SK-N-SH (cell line): ENCODE data around the gene FAM184B. TPM values are rescaled to one million over a fixed set of nuclear protein-coding genes. Genes with fewer than 3 reads are reported as not detected.

Source experiments
- CTCF ChIA-PET: fragments of 300-600, 350-600 bp; formaldehyde crosslinking; extraction: SDS; loops from one replicate; lab custom pipeline; 2021; lab: Yijun Ruan, JAX
- POLR2A ChIA-PET: fragments of 350-600 bp; sonication (Branson Sonifier 250); formaldehyde crosslinking; extraction: SDS; loops from one replicate; lab custom pipeline; 2020; ENCODE audit warnings: antibody characterized with exemption, inconsistent platforms; lab: Yijun Ruan, JAX
- DNase-seq: peaks from one replicate; pipeline ENCODE4 v3.0.0; 2012
- H2AFZ ChIP-seq: fragments of 200-600 bp; sonication (generic); 2 replicates; pipeline ENCODE4 v1.8.1; 2016; ENCODE audit warnings: antibody characterized with exemption, mild to moderate bottlenecking, low read depth
- H3F3A ChIP-seq: fragments of 200-600 bp; sonication (generic); replicated peaks from 2 replicates; pipeline ENCODE3; 2016; ENCODE audit warnings: antibody characterized with exemption, mild to moderate bottlenecking; ENCODE audit not compliant: insufficient read depth
- H3K27ac ChIP-seq, 2 experiments: fragments of 200-500 bp in 1 of 2; fragments of 200-600 bp in 1 of 2; sonication (Bioruptor generic) in 1 of 2; sonication (generic), shearing (Covaris generic) in 1 of 2; 2 replicates each; pipeline versions ENCODE4 v1.5.1 to v1.6.1; 2014 to 2016; ENCODE audit warnings: low read depth in 2 of 2, inconsistent platforms in 1 of 2, low read length in 1 of 2, mild to moderate bottlenecking in 1 of 2, mixed read lengths in 1 of 2
- H3K27me3 ChIP-seq: fragments of 200-600 bp; sonication (generic), shearing (Covaris generic); 2 replicates; pipeline ENCODE4 v1.6.1; 2016; ENCODE audit warnings: mixed run types; ENCODE audit not compliant: insufficient read depth
- H3K36me3 ChIP-seq, 2 experiments: fragments of 200-500 bp in 1 of 2; fragments of 200-600 bp in 1 of 2; sonication (Bioruptor generic) in 1 of 2; sonication (generic) in 1 of 2; replicated peaks in 1 of 2; 2 replicates each; pipeline versions ENCODE3 to v1.5.1; 2014 to 2016; ENCODE audit warnings: low read length in 1 of 2, mild to moderate bottlenecking in 1 of 2; ENCODE audit not compliant: insufficient read depth in 2 of 2, control insufficient read depth in 1 of 2
- H3K4me1 ChIP-seq, 2 experiments: fragments of 200-500 bp in 1 of 2; fragments of 200-600 bp in 1 of 2; sonication (Bioruptor generic) in 1 of 2; sonication (generic), shearing (Covaris generic) in 1 of 2; 2 replicates each; pipeline versions ENCODE4 v1.5.1 to v1.6.1; 2014 to 2016; ENCODE audit warnings: low read depth in 1 of 2, low read length in 1 of 2, mixed run types in 1 of 2; ENCODE audit not compliant: insufficient read depth in 2 of 2, control insufficient read depth in 1 of 2
- H3K4me2 ChIP-seq: fragments of 200-600 bp; sonication (generic), shearing (Covaris generic); 2 replicates; pipeline ENCODE4 v1.6.1; 2017; ENCODE audit warnings: mixed run types
- H3K4me3 ChIP-seq, 2 experiments: fragments of 200-500 bp in 1 of 2; fragments of 200-600 bp in 1 of 2; sonication (Bioruptor generic) in 1 of 2; sonication (generic), shearing (Covaris generic) in 1 of 2; 2 replicates each; pipeline versions ENCODE4 v1.5.1 to v1.8.1; 2014 to 2016; ENCODE audit warnings: low read depth in 2 of 2, inconsistent platforms in 1 of 2, low read length in 1 of 2, mild to moderate bottlenecking in 1 of 2, mixed read lengths in 1 of 2, moderate library complexity in 1 of 2
- H3K79me2 ChIP-seq: fragments of 200-600 bp; sonication (generic); 2 replicates; pipeline ENCODE4 v1.8.1; 2017; ENCODE audit warnings: mild to moderate bottlenecking; ENCODE audit not compliant: insufficient read depth
- H3K9ac ChIP-seq: fragments of 200-600 bp; sonication (generic); 2 replicates; pipeline ENCODE4 v1.6.1; 2017; ENCODE audit warnings: mixed run types
- H3K9me2 ChIP-seq: fragments of 200-600 bp; sonication (generic); 2 replicates; pipeline ENCODE4 v1.6.1; 2017; ENCODE audit warnings: mixed run types
- H3K9me3 ChIP-seq: fragments of 200-600 bp; sonication (generic); 2 replicates; pipeline ENCODE4 v1.6.1; 2017; ENCODE audit warnings: mixed run types, mild to moderate bottlenecking, moderate library complexity
- H4K20me1 ChIP-seq: fragments of 200-600 bp; sonication (generic); 2 replicates; pipeline ENCODE4 v1.6.1; 2017; ENCODE audit warnings: mild to moderate bottlenecking, mixed run types; ENCODE audit not compliant: insufficient read depth
- ELF1 ChIP-seq: IDR thresholded peaks from 2 replicates; pipeline ENCODE4 v1.4.0; 2012
- EP300 ChIP-seq, 2 experiments: IDR thresholded peaks; 2 replicates each; pipeline versions ENCODE4 v1.4.0 to v1.6.1; 2012; ENCODE audit warnings: borderline replicate concordance in 1 of 2, low read depth in 1 of 2, low read length in 1 of 2
- EZH2phosphoT487 ChIP-seq: fragments of 200-600 bp; sonication (generic); IDR thresholded peaks from 2 replicates; pipeline ENCODE4 v1.6.1; 2017; ENCODE audit warnings: low read depth, mixed run types, mild to moderate bottlenecking, antibody characterized with exemption, moderate library complexity, borderline replicate concordance
- FOSL2 ChIP-seq: IDR thresholded peaks from 2 replicates; pipeline ENCODE4 v1.4.0; 2012; ENCODE audit warnings: low read depth, mild to moderate bottlenecking, moderate library complexity, borderline replicate concordance
- FOXM1 ChIP-seq: IDR thresholded peaks from 2 replicates; pipeline ENCODE4 v1.4.0; 2012; ENCODE audit warnings: low read depth, mild to moderate bottlenecking
- GATA2 ChIP-seq: sonication (generic); formaldehyde crosslinking; IDR thresholded peaks from 2 replicates; pipeline ENCODE4 v1.5.0; 2020; ENCODE audit warnings: mild to moderate bottlenecking, missing genetic modification reagents
- JUND ChIP-seq: IDR thresholded peaks from 2 replicates; pipeline ENCODE4 v1.4.0; 2012
- MEF2A ChIP-seq: IDR thresholded peaks from 2 replicates; pipeline ENCODE4 v1.4.0; 2012; ENCODE audit warnings: low read depth, borderline replicate concordance
- MXI1 ChIP-seq: IDR thresholded peaks from 2 replicates; pipeline ENCODE4 v1.6.1; 2012; ENCODE audit warnings: mild to moderate bottlenecking, low read depth, low read length, improper control_type of control experiment
- PBX3 ChIP-seq: IDR thresholded peaks from 2 replicates; pipeline ENCODE4; 2012
- POLR2AphosphoS5 ChIP-seq: IDR thresholded peaks from 2 replicates; pipeline ENCODE4 v1.6.1; 2012; ENCODE audit warnings: low read depth, low read length
- RAD21 ChIP-seq: IDR thresholded peaks from 2 replicates; pipeline ENCODE4 v1.6.1; 2012; ENCODE audit warnings: mild to moderate bottlenecking, low read length
- RCOR1 ChIP-seq: fragments of 150-350 bp; IDR thresholded peaks from 2 replicates; pipeline ENCODE4 v1.6.1; 2017; ENCODE audit warnings: antibody characterized with exemption, low read length
- RFX5 ChIP-seq: IDR thresholded peaks from 2 replicates; pipeline ENCODE4 v1.6.1; 2012; ENCODE audit warnings: mild to moderate bottlenecking, improper control_type of control experiment, low read length
- RXRA ChIP-seq: IDR thresholded peaks from 2 replicates; pipeline ENCODE4 v1.4.0; 2012; ENCODE audit warnings: low read depth, mild to moderate bottlenecking, borderline replicate concordance
- SIN3A ChIP-seq: IDR thresholded peaks from 2 replicates; pipeline ENCODE4 v1.6.1; 2012; ENCODE audit warnings: low read depth, mild to moderate bottlenecking, low read length, moderate library complexity, borderline replicate concordance
- SMC3 ChIP-seq: IDR thresholded peaks from 2 replicates; pipeline ENCODE4 v1.6.1; 2012; ENCODE audit warnings: low read depth, low read length, improper control_type of control experiment
- TAF1 ChIP-seq: IDR thresholded peaks from 2 replicates; pipeline ENCODE4 v1.6.1; 2012; ENCODE audit warnings: low read depth, mild to moderate bottlenecking, low read length, moderate library complexity, borderline replicate concordance
- TCF12 ChIP-seq: IDR thresholded peaks from 2 replicates; pipeline ENCODE4 v1.4.0; 2012
- USF1 ChIP-seq: IDR thresholded peaks from 2 replicates; pipeline ENCODE4 v1.4.0; 2012; ENCODE audit warnings: low read depth, borderline replicate concordance
- WGBS: methylation state at CpG from one replicate; pipeline ENCODE4 v1.1.6; 2017; ENCODE audit warnings: low lambda C conversion rate; 5-methylcytosine and 5-hydroxymethylcytosine counted together
- polyA plus RNA-seq, 3 experiments: library from polyadenylated mRNA; depleted of rRNA; stranded (reverse); fragments of >200 nt; gene quantifications; 2 replicates each; pipeline ENCODE4 v1.2.3, GENCODE V29; 2012
- TF ChIP-seq, protein P1 (sequence below): IDR thresholded peaks from 2 replicates; pipeline ENCODE4 v1.6.1; 2012; ENCODE audit warnings: mild to moderate bottlenecking, low read depth, low read length, moderate library complexity

The FAM184B gene
- polyA plus RNA-seq, 1 of the 3 experiments (the other 2 are of a cell fraction), result not detected

- TF ChIP-seq MXI1 (0 out of 2 replicates have a peak, but pooled peaks have one; percentile 13), RAD21 (no peak)
- TF ChIP-seq, all 33 proteins: peak for 1
- H3K4me3 ChIP-seq, result peak overlapping the region; percentile 89 to 98
- H3K9ac ChIP-seq, result peak overlapping the region; percentile 73
- no peaks in the 10 kb centered on the region for H3K9me2 ChIP-seq
- H3K27ac ChIP-seq, result peak overlapping the region; percentile 61 to 76; a peak in 3 of 4 replicates
- peaks cover 97% of the 10 kb centered on the region for H3K79me2 ChIP-seq
- ChIA-PET POLR2A (interaction anchor here (0.6 to 1.0 kb wide), 2 partner anchors 11 to 197 kb away, joined by 3 read pairs; partner anchors contain the start of gene MED28), CTCF (interaction anchor here (4.8 kb wide), 1 partner anchor 262 kb away, joined by 44 read pairs; no protein-coding TSS in a partner anchor)
- no peaks in the 10 kb centered on the region for H3K9me3 ChIP-seq
- 0% methylated on average over 10 of the region's 48 CpGs for WGBS
- H3K4me1 ChIP-seq, result peaks cover 4 to 22% of the 10 kb centered on the region in 2 experiments; a peak in 3 of 4 replicates
- H2AFZ ChIP-seq, result peak overlapping the region; percentile 87
- peaks cover 31% of the 10 kb centered on the region for H4K20me1 ChIP-seq
- H3K36me3 ChIP-seq, result peaks cover 13 to 14% of the 10 kb centered on the region in 2 experiments
- no peaks in the 10 kb centered on the region for H3K27me3 ChIP-seq
- DNase-seq, result no peak
- peaks cover 10% of the 10 kb centered on the region for H3F3A ChIP-seq
- peak overlapping the region; percentile 89 for H3K4me2 ChIP-seq
These were observed 29.7 kb upstream of the FAM184B start for GRCh38 chr4:17811078-17811603.

DNA sequence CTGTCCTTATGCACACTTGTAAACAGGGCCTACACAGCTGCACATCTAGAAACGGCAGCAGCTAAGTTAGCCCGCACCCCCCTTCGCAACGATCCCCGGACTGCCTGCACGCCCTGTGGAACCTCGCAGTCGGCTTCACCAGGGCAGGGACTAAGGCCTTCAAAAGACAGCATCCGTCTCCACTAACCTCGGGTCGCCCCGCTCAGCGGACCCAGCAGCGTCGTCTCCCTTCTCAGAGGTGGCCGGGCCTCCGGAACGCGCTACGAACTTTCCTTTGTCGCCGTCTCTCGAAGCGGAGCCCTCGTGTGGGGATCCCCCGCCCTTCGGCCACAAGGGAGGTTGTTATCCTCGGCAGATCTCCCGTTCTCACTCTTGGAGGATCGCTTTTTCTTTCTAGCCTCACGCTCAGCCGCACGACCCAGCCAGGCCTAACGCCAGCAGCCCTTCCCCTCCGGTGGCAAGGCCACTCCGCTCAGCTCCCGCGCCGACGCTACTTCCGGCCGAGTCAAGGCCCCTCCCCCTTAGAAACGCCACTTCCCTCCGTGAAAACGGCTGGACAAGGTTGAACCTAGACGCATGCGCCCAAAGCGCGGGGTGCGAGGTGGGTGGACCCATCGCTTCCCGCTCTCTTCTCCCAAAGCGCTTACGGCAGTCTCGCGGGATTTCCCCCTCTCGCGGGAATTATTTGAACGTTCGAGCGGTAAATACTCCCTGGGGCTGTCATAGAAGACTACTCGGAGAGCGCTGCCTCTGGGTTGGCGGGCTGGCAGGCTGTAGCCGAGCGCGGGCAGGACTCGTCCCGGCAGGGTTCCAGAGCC, 29.0 kb upstream of the FAM184B start, which contains the start of the genes DCAF16 and NCAPG:
Gene DCAF16 (minus strand): TSS at position 498 of the 818 bp plus-strand sequence. CDS start 6,616 bp downstream, outside the sequence.
Gene NCAPG (plus strand): TSS at position 720 of the 818 bp plus-strand sequence. CDS start 99 bp downstream, outside the sequence.
- Histone ChIP-seq H3K4me3 (peak within 1 kb of the TSS; percentile 89 to 98), H3F3A (peaks cover 6% of the 10 kb centered on the region), H4K20me1 (peaks cover 38% of the 10 kb centered on the region), H3K36me3 (peaks cover 14 to 17% of the 10 kb centered on the region in 2 experiments), H3K9me2 (no peaks in the 10 kb centered on the region), H3K27me3 (no peaks in the 10 kb centered on the region), H3K27ac (peak within 1 kb of the TSS; percentile 93), H2AFZ (peak within 1 kb of the TSS; percentile 87), H3K9me3 (no peaks in the 10 kb centered on the region), H3K4me1 (peaks cover 4 to 22% of the 10 kb centered on the region in 2 experiments; a peak in 3 of 4 replicates), H3K4me2 (peak within 1 kb of the TSS; percentile 89), H3K79me2 (peaks cover 97% of the 10 kb centered on the region), H3K9ac (peak within 1 kb of the TSS; percentile 97)
- POLR2A ChIA-PET, result interaction anchor here (0.6 to 1.0 kb wide), 4 partner anchors 10 to 233 kb away, joined by 3 read pairs; partner anchors contain the start of gene MED28
- under 1% methylated on average over 31 of the region's 69 CpGs for WGBS
- CTCF ChIA-PET, result interaction anchor here (1.1 to 4.8 kb wide), 8 partner anchors 13 to 279 kb away, joined by 3 to 44 read pairs (median 4); no protein-coding TSS in a partner anchor
- DNase-seq, result peak; percentile 96
- TF ChIP-seq JUND (no peak), USF1 (no peak), RFX5 (no peak), TAF1 (peak; percentile 78), PBX3 (no peak; the same call in 1 of the 2 replicates), EP300 (IDR thresholded peaks at IDR 0.05; ENCODE audit: borderline replicate concordance in 1 of 2, low read depth in 1 of 2, low read length in 1 of 2) (no peak; a peak in 1 of 4 replicates), RCOR1 (no peak), SIN3A (peak; percentile 100), FOSL2 (no peak), SMC3 (no peak), TCF12 (no peak), RXRA (0 out of 2 replicates have a peak, but pooled peaks have one; percentile 12), MEF2A (no peak), FOXM1 (peak; percentile 9; the same call in 1 of the 2 replicates), ELF1 (no peak), GATA2 (CRISPR knock-in tag) (no peak), POLR2AphosphoS5 (peak; percentile 96), EZH2phosphoT487 (no peak)
- TF ChIP-seq, protein P1, sequence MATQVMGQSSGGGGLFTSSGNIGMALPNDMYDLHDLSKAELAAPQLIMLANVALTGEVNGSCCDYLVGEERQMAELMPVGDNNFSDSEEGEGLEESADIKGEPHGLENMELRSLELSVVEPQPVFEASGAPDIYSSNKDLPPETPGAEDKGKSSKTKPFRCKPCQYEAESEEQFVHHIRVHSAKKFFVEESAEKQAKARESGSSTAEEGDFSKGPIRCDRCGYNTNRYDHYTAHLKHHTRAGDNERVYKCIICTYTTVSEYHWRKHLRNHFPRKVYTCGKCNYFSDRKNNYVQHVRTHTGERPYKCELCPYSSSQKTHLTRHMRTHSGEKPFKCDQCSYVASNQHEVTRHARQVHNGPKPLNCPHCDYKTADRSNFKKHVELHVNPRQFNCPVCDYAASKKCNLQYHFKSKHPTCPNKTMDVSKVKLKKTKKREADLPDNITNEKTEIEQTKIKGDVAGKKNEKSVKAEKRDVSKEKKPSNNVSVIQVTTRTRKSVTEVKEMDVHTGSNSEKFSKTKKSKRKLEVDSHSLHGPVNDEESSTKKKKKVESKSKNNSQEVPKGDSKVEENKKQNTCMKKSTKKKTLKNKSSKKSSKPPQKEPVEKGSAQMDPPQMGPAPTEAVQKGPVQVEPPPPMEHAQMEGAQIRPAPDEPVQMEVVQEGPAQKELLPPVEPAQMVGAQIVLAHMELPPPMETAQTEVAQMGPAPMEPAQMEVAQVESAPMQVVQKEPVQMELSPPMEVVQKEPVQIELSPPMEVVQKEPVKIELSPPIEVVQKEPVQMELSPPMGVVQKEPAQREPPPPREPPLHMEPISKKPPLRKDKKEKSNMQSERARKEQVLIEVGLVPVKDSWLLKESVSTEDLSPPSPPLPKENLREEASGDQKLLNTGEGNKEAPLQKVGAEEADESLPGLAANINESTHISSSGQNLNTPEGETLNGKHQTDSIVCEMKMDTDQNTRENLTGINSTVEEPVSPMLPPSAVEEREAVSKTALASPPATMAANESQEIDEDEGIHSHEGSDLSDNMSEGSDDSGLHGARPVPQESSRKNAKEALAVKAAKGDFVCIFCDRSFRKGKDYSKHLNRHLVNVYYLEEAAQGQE, result no peak
